Muscle of leg (tissue), 11 donors: ENCODE data around the gene UQCRFS1. TPM values are rescaled to one million over a fixed set of nuclear protein-coding genes. Genes with fewer than 3 reads are reported as not detected.
"Not testable (repeated sequence)": the region's sequence is repeated elsewhere in the genome, so short reads cannot be mapped to it uniquely, and the experiment has no call there.

Experiments used
- DNase-seq: peaks from one replicate; pipeline ENCODE4 v3.0.0; 2013
- H3K27ac ChIP-seq: one replicate; pipeline ENCODE4 v1.5.1; 2013; ENCODE audit warnings: mild to moderate bottlenecking, low read length, control low read depth
- H3K27me3 ChIP-seq: one replicate; pipeline ENCODE4 v1.6.1; 2013; ENCODE audit warnings: low read length; ENCODE audit not compliant: control insufficient read depth, insufficient read depth
- H3K36me3 ChIP-seq: one replicate; pipeline ENCODE4 v1.6.1; 2013; ENCODE audit warnings: low read length; ENCODE audit not compliant: control insufficient read depth, insufficient read depth
- H3K4me1 ChIP-seq: one replicate; pipeline ENCODE4 v1.6.1; 2013; ENCODE audit warnings: low read length; ENCODE audit not compliant: control insufficient read depth, insufficient read depth
- H3K4me3 ChIP-seq: one replicate; pipeline ENCODE4 v1.5.1; 2013; ENCODE audit warnings: low read length, control low read depth
- H3K9me3 ChIP-seq: replicated peaks from 2 replicates; pipeline ENCODE4 v1.6.1; 2013; ENCODE audit warnings: low read depth, low read length; ENCODE audit not compliant: control insufficient read depth
- WGBS: methylation state at CpG from one replicate; pipeline ENCODE4 v1.1.5; 2013; ENCODE audit warnings: missing lambda C conversion rate; ENCODE audit not compliant: insufficient coverage; 5-methylcytosine and 5-hydroxymethylcytosine counted together
- polyA plus RNA-seq, 8 donors: library from polyadenylated mRNA; unstranded; fragments of 120-200 nt; gene quantifications; one replicate each; pipeline versions ENCODE4 v1.2.1 to v1.2.3, GENCODE V29; 2013; ENCODE audit warnings: inconsistent platforms in 1 of 8, low replicate concordance in 1 of 8; ENCODE audit not compliant: insufficient read length in 8 of 8, insufficient read depth in 1 of 8
- total RNA-seq: library from RNA; stranded (reverse); fragments of 120-200 nt; gene quantifications from one replicate; pipeline ENCODE4 v1.2.4, GENCODE V29; 2013

Gene UQCRFS1
- total and polyA plus RNA-seq, 9 donors = 24.6 to 48.1 (median 31.6) TPM

GRCh38 chr19:29217616-29218015, 4.7 kb upstream of the UQCRFS1 start:
- H3K36me3 ChIP-seq = no peaks in the 10 kb centered on the region
- 37% methylated on average over 5 of the region's 7 CpGs for WGBS
- H3K9me3 ChIP-seq = no peaks in the 10 kb centered on the region
- H3K4me3 ChIP-seq = no peak overlapping the region
- peaks cover 18% of the 10 kb centered on the region for H3K27me3 ChIP-seq
- no peaks in the 10 kb centered on the region for H3K4me1 ChIP-seq
- no peak overlapping the region for H3K27ac ChIP-seq
- no peak for DNase-seq

DNA sequence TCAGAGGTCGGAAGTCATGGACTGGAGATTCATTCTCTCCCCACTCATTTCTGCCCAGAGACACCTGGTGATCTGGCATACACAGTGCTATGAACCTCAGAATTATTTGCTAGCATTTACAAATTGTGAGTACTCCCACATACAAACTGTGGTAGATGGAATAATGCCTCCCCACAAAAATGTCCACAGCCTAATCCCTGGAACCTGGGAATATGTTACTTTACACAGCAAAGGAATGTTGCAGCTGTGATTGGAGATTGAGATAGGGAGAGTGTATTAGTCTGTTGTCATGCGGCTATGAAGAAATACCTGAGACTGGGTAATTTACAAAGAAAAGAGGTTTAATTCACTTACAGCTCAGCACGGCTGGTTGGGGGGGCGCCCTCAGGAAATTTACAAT, 3.1 kb upstream of the UQCRFS1 start:
- Histone ChIP-seq H3K27me3 (peaks cover 12% of the 10 kb centered on the region), H3K4me3 (no peak overlapping the region), H3K36me3 (peaks cover 2% of the 10 kb centered on the region), H3K27ac (no peak overlapping the region), H3K9me3 (peaks cover 2% of the 10 kb centered on the region), H3K4me1 (peaks cover 7% of the 10 kb centered on the region)
- no peak for DNase-seq
- WGBS = 40% methylated on average over 1 of the region's 4 CpGs

GRCh38 chr19:29215322-29215845, 2.4 kb upstream of the UQCRFS1 start:
- peaks cover 12% of the 10 kb centered on the region for H3K27me3 ChIP-seq
- 81% methylated on average over 5 of the region's 7 CpGs for WGBS

DNA sequence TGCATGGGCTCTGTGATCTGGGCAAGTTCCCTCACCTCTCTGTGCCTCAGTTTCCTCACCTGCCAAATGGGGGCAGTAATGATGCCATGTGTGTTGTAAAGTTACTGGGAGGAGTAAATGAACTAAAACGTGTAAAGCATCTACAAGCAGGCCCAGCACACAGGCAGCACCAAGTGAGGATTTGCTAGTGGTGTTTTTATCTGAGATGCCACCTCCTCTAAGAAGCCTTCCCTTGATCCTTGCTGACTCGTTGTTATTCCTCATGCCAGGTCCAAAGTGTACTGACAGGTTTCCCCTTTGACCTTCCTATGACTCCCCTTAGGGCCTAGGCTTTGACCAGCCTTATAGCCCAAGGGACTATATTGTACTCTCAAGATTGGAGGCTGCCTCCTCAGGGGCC, 1.5 kb upstream of the UQCRFS1 start:
- H3K27ac ChIP-seq = no peak overlapping the region
- peaks cover 2% of the 10 kb centered on the region for H3K9me3 ChIP-seq
- peaks cover 2% of the 10 kb centered on the region for H3K36me3 ChIP-seq
- 57% methylated on average over 1 of the region's 2 CpGs for WGBS
- no peak for DNase-seq
- peaks cover 7% of the 10 kb centered on the region for H3K4me1 ChIP-seq
- H3K27me3 ChIP-seq = peaks cover 12% of the 10 kb centered on the region
- no peak overlapping the region for H3K4me3 ChIP-seq

More at GRCh38 chr19:29215322-29215845, 2.4 kb upstream of the UQCRFS1 start:
- Histone ChIP-seq H3K4me1 (peaks cover 7% of the 10 kb centered on the region), H3K4me3 (no peak overlapping the region), H3K27ac (no peak overlapping the region), H3K36me3 (peaks cover 2% of the 10 kb centered on the region), H3K9me3 (peaks cover 2% of the 10 kb centered on the region)
- no peak for DNase-seq

- WGBS = 0% methylated on average over 3 of the region's 7 CpGs
- H3K27me3 ChIP-seq = no peaks in the 10 kb centered on the region
- peaks cover 7% of the 10 kb centered on the region for H3K4me1 ChIP-seq
- H3K9me3 ChIP-seq = peaks cover 2% of the 10 kb centered on the region
- H3K27ac ChIP-seq = peak overlapping the region; percentile 92
- peaks cover 2% of the 10 kb centered on the region for H3K36me3 ChIP-seq
- DNase-seq = peak; percentile 8
- peak overlapping the region; percentile 85 for H3K4me3 ChIP-seq
Measured at GRCh38 chr19:29212356-29212647, 649 bp downstream of the UQCRFS1 start.

GRCh38 chr19:29211562-29212355, 1.2 kb downstream of the UQCRFS1 start:
- 48% methylated on average over 10 of the region's 18 CpGs for WGBS
- Histone ChIP-seq H3K27me3 (no peaks in the 10 kb centered on the region), H3K27ac (peak overlapping the region; percentile 92), H3K36me3 (peaks cover 6% of the 10 kb centered on the region), H3K4me3 (peak overlapping the region; percentile 85), H3K9me3 (peaks cover 2% of the 10 kb centered on the region), H3K4me1 (peaks cover 7% of the 10 kb centered on the region)
- DNase-seq = peak; percentile 2

DNA sequence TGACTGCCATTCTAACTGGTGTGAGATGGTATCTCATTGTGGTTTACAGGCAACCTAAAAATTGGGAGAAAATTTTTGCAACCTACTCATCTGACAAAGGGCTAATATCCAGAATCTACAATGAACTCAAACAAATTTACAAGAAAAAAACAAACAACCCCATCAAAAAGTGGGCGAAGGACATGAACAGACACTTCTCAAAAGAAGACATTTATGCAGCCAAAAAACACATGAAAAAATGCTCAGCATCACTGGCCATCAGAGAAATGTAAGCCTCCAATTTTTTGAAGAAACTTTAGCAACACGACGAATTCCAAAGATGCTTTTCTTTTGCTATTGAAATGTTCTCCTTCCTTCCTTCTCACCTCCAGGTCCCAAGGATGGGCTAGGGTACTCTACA, 1.9 kb downstream of the UQCRFS1 start:
- H3K4me3 ChIP-seq, H3K9me3 ChIP-seq, H3K27ac ChIP-seq, H3K4me1 ChIP-seq, DNase-seq, H3K27me3 ChIP-seq: not testable (repeated sequence)
- H3K36me3 ChIP-seq = peaks cover 12% of the 10 kb centered on the region
- WGBS = no CpG with 5 or more reads among the region's 3 CpGs

DNA sequence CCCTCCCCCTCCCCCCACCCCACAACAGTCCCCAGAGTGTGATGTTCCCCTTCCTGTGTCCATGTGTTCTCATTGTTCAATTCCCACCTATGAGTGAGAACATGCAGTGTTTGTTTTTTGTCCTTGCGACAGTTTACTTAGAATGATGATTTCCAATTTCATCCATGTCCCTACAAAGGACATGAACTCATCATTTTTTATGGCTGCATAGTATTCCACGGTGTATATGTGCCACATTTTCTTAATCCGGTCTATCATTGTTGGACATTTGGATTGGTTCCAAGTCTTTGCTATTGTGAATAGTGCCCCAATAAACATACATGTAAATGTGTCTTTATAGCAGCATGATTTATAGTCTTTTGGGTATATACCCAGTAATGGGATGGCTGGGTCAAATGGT, 2.4 kb downstream of the UQCRFS1 start:
- not testable (repeated sequence) for H3K4me1 ChIP-seq, H3K4me3 ChIP-seq, H3K27me3 ChIP-seq, DNase-seq, H3K27ac ChIP-seq, H3K9me3 ChIP-seq
- no CpG with 5 or more reads among the region's 3 CpGs for WGBS
- peaks cover 12% of the 10 kb centered on the region for H3K36me3 ChIP-seq

GRCh38 chr19:29207403-29208187, 5.4 kb downstream of the UQCRFS1 start:
- WGBS = no CpG with 5 or more reads among the region's 14 CpGs
- H3K9me3 ChIP-seq, H3K27me3 ChIP-seq, H3K4me3 ChIP-seq, H3K4me1 ChIP-seq, H3K27ac ChIP-seq, DNase-seq: not testable (repeated sequence)
- peaks cover 15% of the 10 kb centered on the region for H3K36me3 ChIP-seq

- H3K27me3 ChIP-seq = no peaks in the 10 kb centered on the region
- H3K36me3 ChIP-seq = peaks cover 13% of the 10 kb centered on the region
- H3K27ac ChIP-seq = no peak overlapping the region
- H3K4me3 ChIP-seq = no peak overlapping the region
- no peaks in the 10 kb centered on the region for H3K4me1 ChIP-seq
- DNase-seq = no peak
- H3K9me3 ChIP-seq = peaks cover 2% of the 10 kb centered on the region
- no CpG with 5 or more reads among the region's 3 CpGs for WGBS
Measured at GRCh38 chr19:29206453-29206852, 6.5 kb downstream of the UQCRFS1 start.
